ENCODE results near the gene IGF1. TPM values are rescaled to one million over a fixed set of nuclear protein-coding genes. Genes with fewer than 3 reads are reported as not detected.

IGF1 gene
- total RNA-seq, 1 experiment from 2014 or later = not detected

GRCh38 chr12:102465762-102466560 lies 14.4 kb downstream of the IGF1 start:
- no peaks in the 10 kb centered on the region for H3K27me3 Mint-ChIP-seq (ENCODE audit: unreplicated experiment)
- H3K4me1 Mint-ChIP-seq (ENCODE audit: low read depth, unreplicated experiment) = no peaks in the 10 kb centered on the region
- no peak for DNase-seq
- TF ChIP-seq CTCF (IDR thresholded peaks at IDR 0.05; ENCODE audit: unreplicated experiment) = no peak
- H3K4me3 Mint-ChIP-seq (ENCODE audit: low read depth, unreplicated experiment) = no peak overlapping the region
- CTCF ChIA-PET = interaction anchor here (1.1 kb wide), 1 partner anchor 19 kb away, joined by 3 read pairs; no protein-coding TSS in a partner anchor
- peaks cover 2% of the 10 kb centered on the region for H3K9me3 Mint-ChIP-seq (ENCODE audit: low read depth, unreplicated experiment)
- no peak overlapping the region for H3K27ac Mint-ChIP-seq (ENCODE audit: unreplicated experiment)
- intact Hi-C loops (cut with micrococcal nuclease; ENCODE audit: unreplicated experiment) = no loop called here
- BruUV-seq (replicated peaks) = no TSS peak
- no peaks in the 10 kb centered on the region for H3K36me3 Mint-ChIP-seq (ENCODE audit: insufficient read depth, unreplicated experiment)

GRCh38 chr12:102463659-102464249 lies 16.6 kb downstream of the IGF1 start:
- intact Hi-C loops (cut with micrococcal nuclease; ENCODE audit: unreplicated experiment) = no loop called here
- no peak for TF ChIP-seq CTCF (IDR thresholded peaks at IDR 0.05; ENCODE audit: unreplicated experiment)
- Mint-ChIP-seq H3K27ac (ENCODE audit: unreplicated experiment) (no peak overlapping the region), H3K4me1 (ENCODE audit: low read depth, unreplicated experiment) (no peaks in the 10 kb centered on the region), H3K4me3 (ENCODE audit: low read depth, unreplicated experiment) (no peak overlapping the region), H3K9me3 (ENCODE audit: low read depth, unreplicated experiment) (peaks cover 3% of the 10 kb centered on the region), H3K27me3 (ENCODE audit: unreplicated experiment) (no peaks in the 10 kb centered on the region), H3K36me3 (ENCODE audit: insufficient read depth, unreplicated experiment) (no peaks in the 10 kb centered on the region)
- CTCF ChIA-PET = interaction anchor here (1.0 kb wide), 1 partner anchor 101 kb away, joined by 3 read pairs; no protein-coding TSS in a partner anchor
- no TSS peak for BruUV-seq (replicated peaks)
- DNase-seq = no peak

GRCh38 chr12:102462795-102463465 lies 17.4 kb downstream of the IGF1 start:
- Mint-ChIP-seq H3K9me3 (ENCODE audit: low read depth, unreplicated experiment) (peaks cover 5% of the 10 kb centered on the region), H3K36me3 (ENCODE audit: insufficient read depth, unreplicated experiment) (no peaks in the 10 kb centered on the region), H3K27me3 (ENCODE audit: unreplicated experiment) (no peaks in the 10 kb centered on the region), H3K27ac (ENCODE audit: unreplicated experiment) (no peak overlapping the region), H3K4me3 (ENCODE audit: low read depth, unreplicated experiment) (no peak overlapping the region), H3K4me1 (ENCODE audit: low read depth, unreplicated experiment) (no peaks in the 10 kb centered on the region)
- intact Hi-C loops (cut with micrococcal nuclease; ENCODE audit: unreplicated experiment) = no loop called here
- TF ChIP-seq CTCF (IDR thresholded peaks at IDR 0.05; ENCODE audit: unreplicated experiment) = no peak
- BruUV-seq (replicated peaks) = no TSS peak
- DNase-seq = no peak
- CTCF ChIA-PET = no interaction called here

- Mint-ChIP-seq H3K4me3 (ENCODE audit: low read depth, unreplicated experiment) (no peak overlapping the region), H3K36me3 (ENCODE audit: insufficient read depth, unreplicated experiment) (no peaks in the 10 kb centered on the region), H3K27me3 (ENCODE audit: unreplicated experiment) (no peaks in the 10 kb centered on the region), H3K9me3 (ENCODE audit: low read depth, unreplicated experiment) (peaks cover 5% of the 10 kb centered on the region), H3K4me1 (ENCODE audit: low read depth, unreplicated experiment) (no peaks in the 10 kb centered on the region), H3K27ac (ENCODE audit: unreplicated experiment) (no peak overlapping the region)
- no peak for DNase-seq
- no TSS peak for BruUV-seq (replicated peaks)
- CTCF ChIA-PET = no interaction called here
- no peak for TF ChIP-seq CTCF (IDR thresholded peaks at IDR 0.05; ENCODE audit: unreplicated experiment)
- intact Hi-C loops (cut with micrococcal nuclease; ENCODE audit: unreplicated experiment) = no loop called here
Observed at GRCh38 chr12:102462386-102462785, 18.0 kb downstream of the IGF1 start.
